Dendritic cell treated with granulocyte-macrophage colony-stimulating factor and Interleukin-4, amounts not matched to agents 40 ng/mL and 50 ng/mL, for 4 days (primary cell): ENCODE data around the gene ACTN2.

ENCODE experiments used
- H3K27ac Mint-ChIP-seq: one replicate; pipeline ENCODE4 v1.8.0; 2022; ENCODE audit warnings: mild to moderate bottlenecking, mixed read lengths
- H3K27me3 Mint-ChIP-seq: one replicate; pipeline ENCODE4 v1.8.0; 2022; ENCODE audit warnings: mild to moderate bottlenecking, mixed read lengths
- H3K36me3 Mint-ChIP-seq: one replicate; pipeline ENCODE4 v1.8.0; 2022; ENCODE audit warnings: low read depth, mixed read lengths
- H3K4me1 Mint-ChIP-seq: one replicate; pipeline ENCODE4 v1.8.0; 2022; ENCODE audit warnings: low read depth, mixed read lengths
- H3K4me3 Mint-ChIP-seq: one replicate; pipeline ENCODE4 v1.8.0; 2022; ENCODE audit warnings: mild to moderate bottlenecking, moderate library complexity, mixed read lengths
- H3K9me3 Mint-ChIP-seq: one replicate; pipeline ENCODE4 v1.8.0; 2022; ENCODE audit warnings: mixed read lengths
- intact Hi-C: fragments of 100-400 bp; cut with micrococcal nuclease; formaldehyde crosslinking; loops from one replicate; pipeline ENCODE4 v1.15.0; 2022

The ACTN2 gene

DNA sequence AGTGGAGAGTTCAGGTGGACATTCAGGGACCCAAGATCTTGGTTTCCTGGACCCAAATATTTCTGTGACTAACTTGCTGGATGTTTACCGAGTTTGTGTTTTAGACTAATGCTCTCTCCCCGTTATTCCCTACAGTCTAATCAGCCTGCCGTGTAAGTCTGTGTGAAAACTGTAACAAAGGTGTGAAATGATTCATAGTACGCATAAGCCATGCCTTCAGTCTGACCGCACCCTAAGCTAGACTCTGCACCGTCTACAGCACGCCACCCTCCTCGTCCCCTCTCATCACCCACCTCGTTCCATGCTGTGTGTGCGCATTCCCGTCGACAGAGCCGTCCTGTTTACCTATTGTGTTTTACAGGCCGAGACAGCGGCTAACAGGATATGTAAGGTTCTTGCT, 50.5 kb downstream of the ACTN2 start:
- Mint-ChIP-seq H3K36me3 (no peaks in the 10 kb centered on the region), H3K4me3 (no peak overlapping the region), H3K27me3 (peaks cover 2% of the 10 kb centered on the region), H3K4me1 (no peaks in the 10 kb centered on the region), H3K27ac (no peak overlapping the region), H3K9me3 (no peaks in the 10 kb centered on the region)
- intact Hi-C loops: no loop called here

DNA sequence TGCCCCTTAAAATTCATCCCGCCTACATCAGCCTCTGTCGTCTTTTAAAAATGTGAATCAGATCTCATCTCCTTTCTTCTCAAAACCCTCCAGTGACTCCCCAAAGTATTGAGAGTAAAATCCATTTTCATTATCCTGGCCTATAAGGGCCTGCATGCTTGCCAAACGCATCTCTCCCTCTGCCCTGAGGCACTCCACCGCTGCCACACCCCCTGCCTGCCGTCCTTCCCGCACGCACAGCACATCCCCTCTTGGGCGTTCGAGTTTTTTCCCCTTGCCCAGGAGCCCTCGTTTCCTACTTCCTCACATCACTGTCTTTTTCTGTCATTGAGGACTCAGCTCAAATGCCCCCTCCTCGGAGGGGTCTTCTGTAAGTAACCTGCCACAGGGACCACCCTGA, 55.5 kb downstream of the ACTN2 start:
- Mint-ChIP-seq H3K36me3 (no peaks in the 10 kb centered on the region), H3K4me1 (no peaks in the 10 kb centered on the region), H3K27ac (no peak overlapping the region), H3K9me3 (no peaks in the 10 kb centered on the region), H3K27me3 (no peaks in the 10 kb centered on the region), H3K4me3 (no peak overlapping the region)
- intact Hi-C loops: no loop called here

DNA sequence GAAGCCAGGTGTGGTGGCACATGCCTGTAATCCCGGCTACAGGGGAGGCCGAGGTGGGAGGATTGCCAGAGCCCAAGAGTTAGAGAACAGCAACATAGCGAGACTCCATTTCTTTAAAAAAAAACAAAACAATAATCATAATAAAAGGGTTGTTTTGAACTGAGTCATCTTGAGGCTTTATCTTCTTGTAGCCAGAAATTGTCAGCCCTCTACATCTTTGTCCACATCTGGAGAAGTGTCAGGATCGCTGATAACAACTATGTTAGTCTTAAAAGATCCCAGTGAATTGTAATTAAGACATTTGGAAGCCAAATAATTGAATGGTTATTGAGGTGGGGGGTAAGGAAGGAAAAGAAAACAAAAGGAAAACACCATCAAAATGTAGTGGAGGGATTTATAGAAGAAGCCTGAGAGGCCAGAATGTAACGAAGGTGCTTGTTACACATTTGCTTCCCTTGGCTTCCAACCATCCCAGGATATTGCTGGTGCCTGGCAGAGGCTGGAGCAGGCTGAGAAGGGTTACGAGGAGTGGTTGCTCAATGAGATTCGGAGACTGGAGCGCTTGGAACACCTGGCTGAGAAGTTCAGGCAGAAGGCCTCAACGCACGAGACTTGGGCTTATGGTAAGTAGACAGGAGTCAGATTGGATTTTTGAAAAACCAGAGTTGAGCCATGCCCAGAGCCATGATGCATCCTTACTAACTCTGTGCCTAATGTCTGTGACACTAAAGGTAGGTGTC, 56.3 kb downstream of the ACTN2 start:
- intact Hi-C loops: no loop called here
- Mint-ChIP-seq H3K9me3 (no peaks in the 10 kb centered on the region), H3K4me1 (no peaks in the 10 kb centered on the region), H3K4me3 (no peak overlapping the region), H3K36me3 (no peaks in the 10 kb centered on the region), H3K27me3 (no peaks in the 10 kb centered on the region), H3K27ac (no peak overlapping the region)

DNA sequence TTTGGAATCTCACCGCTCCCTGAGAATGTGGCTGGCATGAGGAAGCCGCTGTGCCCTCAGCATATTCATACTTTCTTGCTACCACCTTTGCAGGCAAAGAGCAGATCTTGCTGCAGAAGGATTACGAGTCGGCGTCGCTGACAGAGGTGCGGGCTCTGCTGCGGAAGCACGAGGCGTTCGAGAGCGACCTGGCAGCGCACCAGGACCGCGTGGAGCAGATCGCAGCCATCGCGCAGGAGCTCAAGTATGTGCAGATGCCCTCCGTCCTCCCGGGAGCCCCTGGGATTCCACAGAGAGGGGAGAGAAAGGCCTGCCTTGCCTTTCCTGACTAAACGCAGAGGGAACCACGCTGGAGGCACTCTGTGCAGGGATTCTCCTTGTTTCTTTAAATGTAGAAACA, 58.2 kb downstream of the ACTN2 start:
- H3K9me3 Mint-ChIP-seq: no peaks in the 10 kb centered on the region
- peaks cover 2% of the 10 kb centered on the region for H3K27me3 Mint-ChIP-seq
- H3K36me3 Mint-ChIP-seq: no peaks in the 10 kb centered on the region
- H3K4me1 Mint-ChIP-seq: no peaks in the 10 kb centered on the region
- no peak overlapping the region for H3K27ac Mint-ChIP-seq
- H3K4me3 Mint-ChIP-seq: no peak overlapping the region
- intact Hi-C loops: no loop called here

DNA sequence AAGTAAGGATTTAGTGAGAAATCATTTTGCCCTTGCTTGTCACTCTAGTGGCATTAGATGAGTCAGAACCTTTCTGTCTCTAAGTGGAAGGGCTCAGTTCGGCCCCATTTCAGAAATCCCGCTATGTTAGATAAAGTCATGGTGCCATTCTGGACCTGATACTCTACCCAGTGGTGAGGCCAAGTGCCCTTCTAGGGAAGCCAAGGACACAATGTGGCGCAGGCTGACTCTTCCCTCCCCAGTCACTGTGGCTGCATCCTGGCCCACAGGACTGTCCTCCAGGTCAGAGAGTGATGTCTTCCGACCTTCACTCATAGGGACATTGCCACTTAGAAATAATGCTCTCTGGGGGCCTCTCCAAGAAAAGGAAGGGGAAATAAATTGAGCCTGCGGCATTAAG, 60.5 kb downstream of the ACTN2 start:
- H3K27ac Mint-ChIP-seq: no peak overlapping the region
- no peaks in the 10 kb centered on the region for H3K36me3 Mint-ChIP-seq
- intact Hi-C loops: no loop called here
- H3K4me1 Mint-ChIP-seq: no peaks in the 10 kb centered on the region
- peaks cover 2% of the 10 kb centered on the region for H3K27me3 Mint-ChIP-seq
- no peak overlapping the region for H3K4me3 Mint-ChIP-seq
- no peaks in the 10 kb centered on the region for H3K9me3 Mint-ChIP-seq

DNA sequence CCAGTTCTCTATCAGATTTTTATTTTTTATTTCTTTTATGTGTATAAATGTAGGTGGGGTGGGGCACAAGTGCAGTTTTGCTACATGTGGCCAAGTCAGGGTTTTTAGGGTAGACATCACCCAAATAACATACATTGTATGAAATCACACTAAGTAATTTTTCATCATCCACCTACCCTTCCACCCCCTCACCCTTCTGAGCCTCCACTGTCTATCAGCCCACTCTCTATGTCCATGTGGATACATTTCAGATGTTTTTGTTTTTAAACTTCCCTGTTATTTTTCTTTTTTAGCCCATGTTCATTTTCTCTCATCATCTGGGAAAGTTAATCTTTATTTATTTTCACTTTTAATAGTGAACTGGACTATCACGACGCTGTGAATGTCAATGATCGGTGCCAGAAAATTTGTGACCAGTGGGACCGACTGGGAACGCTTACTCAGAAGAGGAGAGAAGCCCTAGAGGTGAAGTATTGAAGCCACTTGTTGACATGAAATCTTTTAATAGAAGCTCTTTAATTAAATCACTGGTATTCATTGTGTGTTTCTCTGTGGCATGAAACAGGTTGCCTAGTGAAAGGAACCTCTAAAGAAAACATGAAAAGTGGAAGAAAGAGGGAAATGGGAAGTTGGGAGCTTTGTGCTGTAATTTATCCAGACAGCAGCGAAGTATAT, 61.1 kb downstream of the ACTN2 start:
- Mint-ChIP-seq H3K36me3 (no peaks in the 10 kb centered on the region), H3K27me3 (peaks cover 2% of the 10 kb centered on the region), H3K4me3 (no peak overlapping the region), H3K4me1 (no peaks in the 10 kb centered on the region), H3K27ac (no peak overlapping the region), H3K9me3 (no peaks in the 10 kb centered on the region)
- intact Hi-C loops: no loop called here

DNA sequence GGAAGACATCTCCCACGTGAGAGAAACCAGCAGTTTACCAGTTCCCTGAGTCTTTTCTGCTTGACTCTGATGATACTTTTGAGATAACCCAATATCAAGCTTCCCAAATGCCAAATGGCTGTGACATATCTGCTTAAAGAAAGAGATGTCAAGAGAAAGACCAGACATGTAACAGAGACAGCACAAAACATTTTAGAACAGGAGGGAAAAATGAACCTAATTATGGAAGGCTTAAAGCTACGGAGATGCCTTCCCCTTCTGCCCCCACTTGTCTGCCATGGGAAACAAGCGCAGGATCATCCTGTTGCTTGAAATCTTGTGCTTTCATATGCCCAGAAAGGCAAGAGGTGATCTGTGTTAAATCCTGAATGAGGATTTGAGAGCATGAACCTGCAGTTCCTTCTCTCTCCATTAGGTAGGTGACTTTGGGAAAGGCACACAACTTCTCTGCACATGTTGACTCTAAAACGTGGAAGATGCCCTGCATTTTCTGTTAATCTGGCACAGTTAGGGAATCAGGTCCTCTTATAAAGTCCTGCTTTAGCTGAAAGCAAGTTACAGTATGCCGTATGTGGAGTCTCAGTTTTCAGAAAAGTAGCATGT, 62.1 kb downstream of the ACTN2 start:
- no peak overlapping the region for H3K27ac Mint-ChIP-seq
- H3K9me3 Mint-ChIP-seq: no peaks in the 10 kb centered on the region
- intact Hi-C loops: no loop called here
- H3K36me3 Mint-ChIP-seq: no peaks in the 10 kb centered on the region
- no peak overlapping the region for H3K4me3 Mint-ChIP-seq
- H3K27me3 Mint-ChIP-seq: peaks cover 2% of the 10 kb centered on the region
- H3K4me1 Mint-ChIP-seq: no peaks in the 10 kb centered on the region

DNA sequence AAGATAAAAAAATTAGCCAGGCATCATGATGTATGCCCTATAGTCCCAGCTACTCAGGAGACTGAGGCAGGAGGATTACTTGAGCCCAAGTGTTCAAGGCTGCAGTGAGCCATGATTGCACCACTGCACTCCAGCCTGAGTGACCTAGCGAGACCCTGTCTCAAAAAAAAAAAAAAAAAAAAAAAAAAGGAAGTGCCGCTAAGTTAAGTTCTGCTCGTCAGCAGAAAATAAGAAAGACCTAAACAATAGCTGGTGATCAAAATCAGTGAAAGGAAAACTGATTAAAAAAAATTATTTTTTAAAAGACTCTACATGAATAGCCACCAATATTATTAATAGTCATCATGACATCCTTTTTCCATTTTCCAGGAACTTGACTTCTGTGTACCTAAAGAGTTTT, 64.6 kb downstream of the ACTN2 start:
- no peak overlapping the region for H3K4me3 Mint-ChIP-seq
- peaks cover 2% of the 10 kb centered on the region for H3K27me3 Mint-ChIP-seq
- intact Hi-C loops: no loop called here
- H3K27ac Mint-ChIP-seq: no peak overlapping the region
- H3K36me3 Mint-ChIP-seq: no peaks in the 10 kb centered on the region
- no peaks in the 10 kb centered on the region for H3K4me1 Mint-ChIP-seq
- no peaks in the 10 kb centered on the region for H3K9me3 Mint-ChIP-seq

DNA sequence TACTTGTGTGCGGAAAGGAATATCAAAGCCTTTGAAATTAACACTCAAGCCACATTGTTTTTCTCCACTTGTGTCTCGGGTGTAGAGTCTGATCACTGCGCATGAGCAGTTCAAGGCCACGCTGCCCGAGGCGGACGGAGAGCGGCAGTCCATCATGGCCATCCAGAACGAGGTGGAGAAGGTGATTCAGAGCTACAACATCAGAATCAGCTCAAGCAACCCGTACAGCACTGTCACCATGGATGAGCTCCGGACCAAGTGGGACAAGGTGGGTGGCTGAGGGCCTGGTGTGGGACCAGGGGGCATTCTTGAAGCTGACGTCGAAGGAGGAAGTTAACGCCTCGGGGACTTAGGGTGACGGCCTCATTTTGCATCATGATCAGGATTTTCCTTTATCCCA, 65.1 kb downstream of the ACTN2 start:
- intact Hi-C loops: no loop called here
- no peak overlapping the region for H3K27ac Mint-ChIP-seq
- no peak overlapping the region for H3K4me3 Mint-ChIP-seq
- no peaks in the 10 kb centered on the region for H3K36me3 Mint-ChIP-seq
- peaks cover 2% of the 10 kb centered on the region for H3K27me3 Mint-ChIP-seq
- no peaks in the 10 kb centered on the region for H3K9me3 Mint-ChIP-seq
- H3K4me1 Mint-ChIP-seq: no peaks in the 10 kb centered on the region

DNA sequence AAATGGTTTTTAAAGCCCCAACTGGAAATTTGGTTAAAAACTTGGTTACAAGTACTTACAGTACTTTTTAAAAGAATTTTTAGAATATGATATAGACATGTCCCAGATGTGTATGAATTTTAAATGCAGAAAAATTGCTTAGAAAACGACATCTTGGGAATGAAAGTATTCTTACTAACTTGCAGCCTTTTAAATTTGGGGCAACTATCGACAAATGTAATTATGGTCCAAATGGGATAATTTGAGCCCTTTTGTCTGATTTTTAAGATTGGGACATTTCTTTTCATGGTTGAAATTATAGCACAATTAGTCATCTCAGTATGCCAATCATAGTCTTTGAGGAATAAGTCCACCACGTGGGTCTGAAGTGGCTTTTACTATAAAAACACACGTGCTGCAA, 65.6 kb downstream of the ACTN2 start:
- no peaks in the 10 kb centered on the region for H3K36me3 Mint-ChIP-seq
- peaks cover 2% of the 10 kb centered on the region for H3K27me3 Mint-ChIP-seq
- H3K4me1 Mint-ChIP-seq: no peaks in the 10 kb centered on the region
- no peak overlapping the region for H3K4me3 Mint-ChIP-seq
- no peak overlapping the region for H3K27ac Mint-ChIP-seq
- no peaks in the 10 kb centered on the region for H3K9me3 Mint-ChIP-seq
- intact Hi-C loops: no loop called here

DNA sequence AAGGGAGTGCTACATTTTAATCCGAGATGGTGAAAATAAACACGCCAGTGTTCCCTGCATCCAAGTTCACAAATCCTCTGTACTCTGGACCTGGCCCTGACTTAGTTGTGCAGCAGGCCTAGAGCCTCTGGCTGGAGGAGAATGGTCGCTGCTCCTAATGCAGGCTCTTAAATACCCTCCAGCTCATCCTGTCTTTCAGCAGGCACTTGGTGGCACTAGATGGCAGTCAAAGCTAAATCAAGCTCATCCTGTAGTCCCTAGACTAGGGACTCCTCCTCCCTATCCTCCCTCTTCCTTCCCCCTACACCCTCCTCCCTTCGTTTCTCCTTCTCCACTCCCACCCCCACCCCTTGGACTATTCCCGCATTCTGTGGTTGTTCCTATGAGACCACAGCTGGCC, 67.2 kb downstream of the ACTN2 start:
- Mint-ChIP-seq H3K4me3 (no peak overlapping the region), H3K36me3 (no peaks in the 10 kb centered on the region), H3K27ac (no peak overlapping the region), H3K9me3 (no peaks in the 10 kb centered on the region), H3K4me1 (no peaks in the 10 kb centered on the region), H3K27me3 (no peaks in the 10 kb centered on the region)
- intact Hi-C loops: no loop called here

DNA sequence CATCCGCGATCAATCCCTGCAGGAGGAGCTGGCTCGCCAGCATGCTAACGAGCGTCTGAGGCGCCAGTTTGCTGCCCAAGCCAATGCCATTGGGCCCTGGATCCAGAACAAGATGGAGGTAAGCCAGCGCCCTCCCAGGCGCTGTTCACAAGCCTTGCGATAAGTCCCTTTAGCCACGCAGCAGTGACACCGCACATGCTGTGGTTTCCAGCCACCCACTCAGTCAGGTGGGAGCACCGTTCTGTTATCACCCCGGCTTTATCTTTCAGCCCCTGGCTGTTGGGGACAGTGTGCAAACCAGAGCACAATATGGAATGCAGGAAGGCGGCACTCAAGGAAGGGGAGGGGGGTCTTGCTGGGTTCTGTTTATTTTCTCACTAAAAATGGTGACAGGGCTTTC, 67.7 kb downstream of the ACTN2 start:
- H3K9me3 Mint-ChIP-seq: no peaks in the 10 kb centered on the region
- intact Hi-C loops: no loop called here
- H3K4me3 Mint-ChIP-seq: no peak overlapping the region
- no peaks in the 10 kb centered on the region for H3K36me3 Mint-ChIP-seq
- H3K27me3 Mint-ChIP-seq: no peaks in the 10 kb centered on the region
- no peak overlapping the region for H3K27ac Mint-ChIP-seq
- H3K4me1 Mint-ChIP-seq: no peaks in the 10 kb centered on the region

DNA sequence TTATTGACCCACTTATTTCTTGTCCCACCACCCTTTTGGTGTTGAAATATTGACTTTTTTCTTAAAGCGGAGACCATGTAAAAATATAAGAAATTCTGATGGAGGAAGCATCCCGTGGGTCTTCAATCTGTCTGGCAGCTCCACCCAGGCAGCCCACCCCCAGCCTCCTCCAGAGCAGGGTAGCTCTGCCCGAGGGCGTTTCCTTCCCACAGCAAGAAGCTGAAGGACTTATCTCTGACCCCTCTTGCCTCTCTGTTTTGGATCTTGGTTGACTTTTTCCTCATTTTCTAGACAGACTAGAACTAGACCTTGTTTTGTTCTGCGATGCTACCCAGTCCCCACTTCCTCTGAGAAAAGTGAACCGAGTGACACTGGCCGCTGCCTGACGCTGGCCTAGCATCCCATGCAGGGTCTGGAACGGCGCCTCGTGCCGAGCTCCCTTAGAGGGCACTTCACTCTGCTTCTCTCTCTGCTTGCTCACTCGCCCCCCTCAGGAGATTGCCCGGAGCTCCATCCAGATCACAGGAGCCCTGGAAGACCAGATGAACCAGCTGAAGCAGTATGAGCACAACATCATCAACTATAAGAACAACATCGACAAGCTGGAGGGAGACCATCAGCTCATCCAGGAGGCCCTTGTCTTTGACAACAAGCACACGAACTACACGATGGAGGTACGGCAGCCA, 68.4 kb downstream of the ACTN2 start:
- no peaks in the 10 kb centered on the region for H3K36me3 Mint-ChIP-seq
- peaks cover 5% of the 10 kb centered on the region for H3K4me1 Mint-ChIP-seq
- intact Hi-C loops: no loop called here
- no peaks in the 10 kb centered on the region for H3K27me3 Mint-ChIP-seq
- H3K9me3 Mint-ChIP-seq: no peaks in the 10 kb centered on the region
- no peak overlapping the region for H3K27ac Mint-ChIP-seq
- H3K4me3 Mint-ChIP-seq: no peak overlapping the region

DNA sequence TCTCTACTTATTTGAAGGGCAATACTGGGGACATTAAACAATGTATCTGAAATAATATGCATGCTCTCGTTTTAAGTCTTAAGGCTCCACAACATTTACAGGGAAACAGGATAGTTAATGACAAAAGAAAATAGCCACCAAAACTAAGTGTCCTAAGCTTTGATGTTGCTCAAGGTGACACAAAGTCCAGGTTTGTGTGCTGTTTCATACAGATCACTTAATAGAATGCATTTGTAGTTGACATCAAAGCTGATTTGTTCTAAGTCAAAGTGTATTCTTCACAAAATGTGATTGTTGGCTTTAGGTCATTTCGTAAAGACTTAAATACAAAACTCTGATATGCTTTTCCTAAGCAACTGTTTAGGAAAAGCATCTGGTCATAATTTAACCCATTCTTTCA, 71.3 kb downstream of the ACTN2 start:
- intact Hi-C loops: loop anchor here (2.0 kb wide), 1 partner anchor 111 kb away; no protein-coding TSS in a partner anchor
- Mint-ChIP-seq H3K36me3 (no peaks in the 10 kb centered on the region), H3K4me1 (peaks cover 5% of the 10 kb centered on the region)

More for the DNA sequence above, 71.3 kb downstream of the ACTN2 start:
- Mint-ChIP-seq H3K4me3 (no peak overlapping the region), H3K9me3 (no peaks in the 10 kb centered on the region), H3K27ac (no peak overlapping the region), H3K27me3 (no peaks in the 10 kb centered on the region)
